Activated CD8-positive, alpha-beta memory T cell treated with anti-CD3 and anti-CD28 coated beads, Interleukin-2, amount 50 U/mL, for 48 hours (primary cell): Measurements from ENCODE around the gene CDS1.
"Not testable (repeated sequence)": the region's sequence is repeated elsewhere in the genome, so short reads cannot be mapped to it uniquely, and the experiment has no call there.

ENCODE experiments used
- DNase-seq: peaks from one replicate; pipeline ENCODE4 v3.0.0-alpha.2; 2020

Gene CDS1

GRCh38 chr4:84582988-84583875 is at the start of gene CDS1:
Gene CDS1 (plus strand): TSS chr4:84583127. CDS start chr4:84583402, 275 bp downstream.
- peak; percentile 67 for DNase-seq

DNA sequence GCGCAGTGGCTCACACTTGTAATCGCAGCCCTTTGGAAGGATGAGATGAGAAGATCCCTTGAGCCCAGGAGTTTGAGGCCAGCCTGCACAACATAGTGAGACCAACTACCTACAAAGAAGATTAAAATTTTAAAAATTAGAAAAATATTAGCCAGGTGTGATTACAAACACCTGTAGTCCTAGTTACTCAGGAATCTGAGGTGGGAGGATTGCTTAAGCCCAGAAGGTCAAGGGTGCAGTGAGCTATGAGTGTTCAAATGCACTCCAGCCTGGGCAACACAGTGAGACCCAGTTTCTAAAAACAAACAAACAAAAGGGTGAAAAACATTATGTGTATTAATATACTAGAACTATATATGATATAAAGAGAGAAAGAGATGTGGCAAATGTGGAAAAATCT is 47.0 kb upstream of the CDS1 start:
- DNase-seq, result no peak

GRCh38 chr4:84545093-84545492 is 37.8 kb upstream of the CDS1 start:
- no peak for DNase-seq

DNA sequence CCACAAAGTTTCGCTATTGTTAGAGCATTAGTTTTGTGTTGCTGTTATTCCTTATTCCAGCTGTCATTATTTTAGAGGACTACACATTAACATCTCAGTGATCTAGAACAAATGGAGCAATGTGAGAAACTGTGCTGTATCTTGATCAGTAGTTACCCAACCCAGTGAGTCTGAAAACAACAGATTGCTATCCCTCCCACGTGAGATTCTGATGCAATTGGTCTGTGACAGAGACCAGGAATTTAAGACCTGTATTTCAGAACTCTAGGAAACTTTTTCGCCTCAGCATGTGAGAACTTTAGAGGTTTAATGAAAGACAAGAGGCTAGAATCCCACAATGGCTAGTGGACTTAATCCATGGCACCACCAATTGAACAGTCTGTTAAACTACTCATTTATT is 35.7 kb upstream of the CDS1 start:
- no peak for DNase-seq

- DNase-seq, result not testable (repeated sequence)
Measured at GRCh38 chr4:84549191-84549590, 33.7 kb upstream of the CDS1 start.

- DNase-seq, result no peak
Measured at GRCh38 chr4:84562156-84562555, 20.8 kb upstream of the CDS1 start.

- DNase-seq, result no peak
Measured at GRCh38 chr4:84563002-84563401, 19.9 kb upstream of the CDS1 start.

DNA sequence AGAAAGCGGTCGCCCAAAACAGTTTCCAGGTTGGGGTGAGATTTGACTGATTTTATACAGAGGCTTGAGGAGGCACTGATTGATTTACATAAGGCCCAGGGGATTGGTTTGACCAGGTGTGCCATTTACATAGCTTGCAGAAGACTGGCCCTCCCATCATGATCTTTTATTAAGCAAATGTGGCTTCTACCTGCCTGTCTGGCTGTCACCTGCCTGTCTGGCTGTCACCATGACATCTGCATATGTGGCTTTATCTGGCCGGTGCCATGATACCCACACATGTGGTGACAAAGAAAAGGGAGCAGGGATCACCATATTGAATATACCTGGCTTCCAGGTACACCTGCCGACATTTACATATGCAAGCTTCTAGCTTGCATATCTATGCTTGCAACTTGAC is 17.0 kb upstream of the CDS1 start:
- no peak for DNase-seq

DNA sequence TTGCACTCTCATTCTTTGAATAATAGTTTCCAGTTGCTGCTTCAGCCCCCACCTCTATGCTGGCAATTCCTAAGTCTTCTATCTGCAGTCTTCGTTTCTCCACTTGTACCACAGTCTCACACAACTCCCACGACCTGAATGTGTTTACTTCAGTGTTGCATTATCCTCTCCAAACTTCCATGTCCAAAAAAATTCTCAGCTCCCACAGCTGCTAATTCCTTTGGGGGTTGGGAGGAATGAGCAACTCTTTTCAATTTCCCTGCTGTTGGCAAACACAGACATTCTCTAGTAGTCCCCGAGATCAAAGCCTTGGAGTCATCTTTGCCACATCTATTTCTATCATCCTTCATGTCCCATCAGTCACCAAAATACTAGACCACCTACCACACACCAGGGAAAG is 14.4 kb upstream of the CDS1 start:
- DNase-seq, result no peak

- no peak for DNase-seq
Measured at GRCh38 chr4:84569009-84569408, 13.9 kb upstream of the CDS1 start.

GRCh38 chr4:84573385-84574068 is 9.4 kb upstream of the CDS1 start:
- DNase-seq, result no peak

DNA sequence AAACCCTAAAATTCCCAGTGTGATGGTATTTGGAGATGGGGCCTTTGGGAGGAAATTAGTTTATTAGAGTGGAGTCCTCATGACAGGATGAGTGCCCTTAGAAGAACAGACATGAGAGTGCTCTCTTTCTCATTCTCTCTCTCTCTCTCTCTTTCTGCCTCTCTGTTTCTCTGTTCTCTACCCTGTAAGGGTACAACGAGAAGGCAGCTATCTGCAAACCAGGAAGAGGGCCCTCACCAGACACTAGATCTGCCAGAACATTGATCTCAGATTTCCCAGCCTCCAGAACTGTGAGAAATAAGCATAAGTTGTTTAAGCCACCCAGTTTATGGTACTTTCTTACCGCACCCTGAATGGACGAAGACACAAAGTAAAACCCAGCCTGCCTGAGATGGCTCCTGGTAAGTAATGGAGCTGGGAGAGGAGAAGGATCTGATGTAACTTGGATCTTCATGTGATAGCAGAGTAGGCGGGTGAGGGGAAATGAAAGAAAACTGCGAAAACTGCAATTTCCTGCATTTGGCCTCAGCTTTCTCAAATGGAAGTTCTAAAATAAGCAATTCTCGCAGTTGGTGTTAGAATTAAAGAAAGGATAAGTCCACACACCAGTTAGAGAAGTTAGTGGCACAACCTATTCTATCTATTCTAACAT is 8.7 kb upstream of the CDS1 start:
- no peak for DNase-seq

DNA sequence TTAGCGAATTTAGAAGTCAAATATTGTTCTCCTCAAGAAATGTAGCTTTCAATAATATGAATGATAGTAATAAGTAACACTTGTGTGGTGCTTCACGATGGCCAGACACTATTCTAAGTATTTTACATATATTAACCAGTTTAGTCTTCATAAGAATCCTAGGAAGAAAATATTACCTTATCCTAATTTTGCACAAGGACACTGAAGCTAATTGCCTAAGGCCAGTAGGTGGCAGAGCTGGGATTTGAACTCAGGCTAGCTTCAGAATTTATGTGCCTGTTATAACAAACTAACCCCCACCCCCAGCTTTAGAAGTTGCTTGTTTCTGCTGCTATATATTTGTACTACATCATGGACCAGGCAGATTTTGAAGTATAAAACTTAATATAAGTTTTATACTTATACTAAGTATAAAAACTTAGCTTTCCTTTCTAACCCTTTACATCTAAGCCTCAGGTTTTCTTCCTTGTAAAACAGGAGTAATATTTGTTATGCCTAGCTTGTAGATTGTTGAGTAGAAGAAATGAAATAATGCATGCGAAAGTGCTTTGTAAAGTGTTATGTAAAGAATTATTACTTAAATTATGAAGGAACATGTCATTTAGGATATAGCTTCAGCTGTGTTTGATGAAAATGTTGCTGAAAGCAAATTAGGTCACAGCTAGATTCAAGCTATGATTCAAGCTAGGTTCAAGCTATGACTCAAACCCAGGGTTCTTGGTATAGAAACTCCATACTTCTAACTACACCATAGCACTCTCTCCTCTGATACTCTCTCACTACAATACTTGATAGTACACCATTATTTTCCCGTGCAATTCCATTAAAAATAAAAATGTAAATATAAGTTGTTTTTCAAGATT is 4.2 kb upstream of the CDS1 start:
- DNase-seq, result no peak

DNA sequence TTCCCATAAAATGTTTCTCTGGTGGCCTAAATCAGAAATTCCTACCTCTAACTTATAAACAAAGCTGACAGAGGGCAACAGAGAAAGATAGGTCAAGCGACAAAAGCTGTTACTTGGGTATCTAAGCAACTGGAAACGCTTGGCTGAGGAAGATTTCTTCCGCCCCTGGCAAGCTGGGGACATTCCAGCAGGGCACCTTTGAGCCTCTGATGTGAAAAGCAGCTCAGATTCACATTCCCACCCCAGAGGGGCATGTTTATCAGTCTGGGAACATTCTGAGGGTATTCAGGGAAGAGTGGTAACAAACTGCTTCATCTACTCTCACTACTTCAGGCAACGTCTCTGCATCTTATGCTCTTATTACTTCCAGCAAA is 3.5 kb upstream of the CDS1 start:
- no peak for DNase-seq

DNA sequence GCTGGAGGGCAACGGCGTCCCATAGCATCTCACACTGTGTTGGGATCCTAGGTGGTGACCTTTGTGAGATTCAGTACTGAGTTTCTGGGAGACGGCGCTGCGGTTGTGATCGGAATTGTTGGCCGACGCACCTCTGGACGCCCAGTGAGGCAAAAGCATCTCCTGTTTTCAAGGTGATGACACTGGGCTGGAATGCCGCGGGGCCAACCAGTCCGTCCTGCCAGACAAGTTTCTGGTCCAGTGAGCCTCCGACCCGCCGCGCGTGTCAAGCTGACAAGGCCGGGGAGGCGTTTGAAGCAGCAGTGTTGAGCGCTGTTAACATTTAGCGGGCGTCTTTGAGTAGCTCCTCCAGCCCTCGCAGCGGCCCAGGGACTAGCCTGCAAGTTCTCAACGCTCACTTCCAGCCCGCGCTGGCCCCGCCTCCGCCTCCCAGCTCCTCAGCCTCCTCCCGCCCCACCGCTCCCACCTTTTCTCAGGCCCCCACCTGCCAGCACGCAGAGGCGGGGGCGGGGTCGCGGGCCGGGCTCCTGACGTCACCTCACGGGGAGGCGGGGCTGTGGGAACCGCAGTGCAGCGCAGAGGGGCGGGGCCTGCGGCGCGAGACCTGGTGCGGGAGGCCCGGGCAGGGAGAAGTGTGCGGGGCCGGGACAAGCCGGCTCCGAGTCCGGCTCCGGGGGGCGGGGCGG is 482 bp upstream of the CDS1 start:
- DNase-seq, result peak; percentile 89

DNA sequence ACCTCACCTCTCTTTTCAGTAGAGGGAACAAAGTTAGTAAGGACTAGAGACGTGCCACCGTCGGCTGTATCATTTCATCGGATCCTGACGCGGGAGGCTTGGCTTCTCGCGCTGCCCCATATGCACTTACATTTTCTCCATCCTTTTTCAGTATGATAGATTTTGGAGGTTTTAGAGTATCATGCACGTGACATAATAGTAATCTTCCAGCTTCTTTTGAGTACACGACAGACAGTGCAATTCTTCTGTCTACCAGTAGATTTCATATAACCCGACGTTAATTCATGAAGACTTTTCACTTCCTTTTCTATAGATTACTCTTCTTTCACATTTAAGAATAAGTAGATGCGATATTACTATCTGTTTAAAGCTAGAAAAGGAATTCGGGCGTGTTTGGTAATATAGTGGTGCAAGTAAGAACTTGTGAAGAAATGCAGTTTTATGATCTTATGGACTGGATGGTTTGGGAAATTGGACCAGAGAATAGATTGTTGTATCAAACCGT is 1.0 kb downstream of the CDS1 start:
- DNase-seq, result no peak

- no peak for DNase-seq
Measured at GRCh38 chr4:84585251-84585650, 2.3 kb downstream of the CDS1 start.

- no peak for DNase-seq
Measured at GRCh38 chr4:84594724-84595123, 11.8 kb downstream of the CDS1 start.

DNA sequence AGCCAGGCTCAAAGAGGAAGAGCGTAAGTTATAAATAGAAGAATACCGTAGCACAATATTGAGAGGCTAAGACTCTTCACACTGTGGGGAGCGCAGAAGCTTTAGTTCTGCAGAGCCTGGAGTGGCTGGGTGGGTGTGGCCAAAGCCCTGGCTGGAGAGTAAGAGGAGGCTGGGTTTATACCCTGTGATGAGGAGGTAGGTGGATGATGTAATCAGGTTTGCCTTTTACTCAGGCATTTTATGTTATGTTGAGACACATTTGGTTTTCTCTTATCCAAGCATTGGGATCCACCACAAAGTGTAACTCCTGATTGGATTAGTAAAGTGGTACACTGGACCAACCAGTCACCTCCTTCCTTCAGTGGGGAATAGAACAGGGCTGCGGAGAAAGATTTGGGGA is 13.9 kb downstream of the CDS1 start:
- DNase-seq, result no peak

- DNase-seq, result no peak
Measured at GRCh38 chr4:84597450-84597849, 14.5 kb downstream of the CDS1 start.

DNA sequence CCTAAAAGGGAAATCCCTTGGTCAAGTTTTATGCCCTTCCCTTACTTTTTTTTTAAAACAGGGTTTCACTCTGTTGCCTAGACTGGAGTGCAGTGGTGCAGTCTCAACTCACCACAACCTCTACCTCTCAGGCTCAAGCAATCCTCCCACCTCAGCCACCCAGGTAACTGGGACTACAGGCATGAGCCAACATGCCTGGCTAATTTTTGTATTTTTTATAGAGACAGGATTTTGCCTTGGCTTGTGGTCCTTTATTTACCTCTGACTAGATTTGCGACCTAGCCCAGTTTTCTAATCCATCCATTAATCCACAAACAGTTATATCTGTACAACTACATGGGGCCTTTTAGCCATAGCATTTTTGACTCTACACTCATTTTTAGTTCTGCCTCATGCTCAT is 23.7 kb downstream of the CDS1 start:
- DNase-seq, result no peak

DNA sequence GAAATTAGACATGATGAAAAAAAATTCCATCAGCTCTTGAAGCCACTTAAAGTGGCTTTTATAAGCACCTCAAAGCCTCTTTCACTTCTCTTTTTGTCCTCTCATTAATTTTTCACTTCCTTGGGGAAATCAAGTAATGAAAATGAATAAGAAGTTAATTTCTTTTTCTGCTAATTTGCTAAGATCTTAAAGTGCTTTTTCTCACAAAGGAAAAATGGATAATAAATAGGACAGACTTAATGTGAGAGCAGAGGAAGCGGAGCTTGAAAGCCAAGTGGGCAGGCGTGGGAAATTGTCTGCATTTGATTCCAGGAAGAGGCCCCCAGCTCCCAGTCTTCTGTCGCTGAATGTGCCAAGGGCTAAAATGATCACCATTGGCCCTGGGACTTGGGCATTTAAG is 28.6 kb downstream of the CDS1 start:
- DNase-seq, result no peak
